ENCODE measurements around the gene COMT. TPM values are rescaled to one million over a fixed set of nuclear protein-coding genes. Genes with fewer than 3 reads are reported as not detected.

COMT gene
- total RNA-seq = 100 to 1,000 TPM in 1 of 2 donors, 10 to 100 TPM in 1; 39.7 to 113 TPM

- peaks cover 4 to 5% of the 10 kb centered on the region in 2 donors for H3K9me3 Mint-ChIP-seq
- peak within 1 kb of the TSS; percentile 95 to 99 for H3K27ac Mint-ChIP-seq
- peaks cover 19 to 35% of the 10 kb centered on the region in 2 donors for H3K36me3 Mint-ChIP-seq
- DNase-seq (ENCODE audit: low spot score in 2 of 2) (peak; percentile 74 to 77), ATAC-seq (peak; percentile 88 to 92)
These were observed at the start of gene COMT, which contains the start of gene TXNRD2 for GRCh38 chr22:19941365-19942082. TSS of gene COMT (plus strand) at chr22:19941772. CDS start at chr22:19962527, 20,755 bp downstream. TSS of gene TXNRD2 (minus strand) at chr22:19941818. CDS start at chr22:19941803, 15 bp downstream.

- H3K36me3 Mint-ChIP-seq = peaks cover 0 to 5% of the 10 kb centered on the region in 2 donors
- ATAC-seq (peak; percentile 66 to 81), DNase-seq (ENCODE audit: low spot score in 2 of 2) (peak; percentile 64 to 67)
- no peaks in the 10 kb centered on the region for H3K9me3 Mint-ChIP-seq
- peak overlapping the region; percentile 83 to 87 for H3K27ac Mint-ChIP-seq
These were observed 49.2 kb upstream of the COMT start for GRCh38 chr22:19892257-19892879.

- DNase-seq (ENCODE audit: low spot score in 2 of 2) (no peak), ATAC-seq (no peak)
- Mint-ChIP-seq H3K36me3 (peaks cover 0 to 5% of the 10 kb centered on the region in 2 donors), H3K27ac (peak overlapping the region in 1 of 2 donors; percentile 83), H3K9me3 (no peaks in the 10 kb centered on the region)
These were observed 48.6 kb upstream of the COMT start for GRCh38 chr22:19892925-19893324.

GRCh38 chr22:19893363-19893762, 48.2 kb upstream of the COMT start:
- H3K9me3 Mint-ChIP-seq = no peaks in the 10 kb centered on the region
- peak overlapping the region in 1 of 2 donors; percentile 83 for H3K27ac Mint-ChIP-seq
- no peak for DNase-seq (ENCODE audit: low spot score in 2 of 2)
- peaks cover 0 to 5% of the 10 kb centered on the region in 2 donors for H3K36me3 Mint-ChIP-seq
- ATAC-seq = no peak

GRCh38 chr22:19895160-19895849, 46.3 kb upstream of the COMT start:
- H3K36me3 Mint-ChIP-seq = peaks cover 0 to 5% of the 10 kb centered on the region in 2 donors
- no peak for DNase-seq (ENCODE audit: low spot score in 2 of 2)
- H3K27ac Mint-ChIP-seq = peak overlapping the region; percentile 50 to 67
- no peaks in the 10 kb centered on the region for H3K9me3 Mint-ChIP-seq
- no peak for ATAC-seq

- ATAC-seq (peak; percentile 23 to 35), DNase-seq (ENCODE audit: low spot score in 2 of 2) (no peak)
- peaks cover 0 to 5% of the 10 kb centered on the region in 2 donors for H3K36me3 Mint-ChIP-seq
- peak overlapping the region; percentile 50 to 67 for H3K27ac Mint-ChIP-seq
- H3K9me3 Mint-ChIP-seq = no peaks in the 10 kb centered on the region
These were observed 44.8 kb upstream of the COMT start for GRCh38 chr22:19896665-19897355.

- Mint-ChIP-seq H3K27ac (no peak overlapping the region), H3K9me3 (no peaks in the 10 kb centered on the region), H3K36me3 (no peaks in the 10 kb centered on the region)
- DNase-seq (ENCODE audit: low spot score in 2 of 2) = no peak
- ATAC-seq = no peak
These were observed 43.8 kb upstream of the COMT start for GRCh38 chr22:19897726-19898125.

GRCh38 chr22:19898145-19898544, 43.4 kb upstream of the COMT start:
- no peak for DNase-seq (ENCODE audit: low spot score in 2 of 2)
- no peaks in the 10 kb centered on the region for H3K36me3 Mint-ChIP-seq
- no peak for ATAC-seq
- no peak overlapping the region for H3K27ac Mint-ChIP-seq
- no peaks in the 10 kb centered on the region for H3K9me3 Mint-ChIP-seq

GRCh38 chr22:19898831-19899567, 42.6 kb upstream of the COMT start:
- DNase-seq (ENCODE audit: low spot score in 2 of 2) = no peak
- Mint-ChIP-seq H3K27ac (peak overlapping the region in 1 of 2 donors; percentile 56), H3K9me3 (no peaks in the 10 kb centered on the region), H3K36me3 (no peaks in the 10 kb centered on the region)
- ATAC-seq = no peak

- Mint-ChIP-seq H3K36me3 (no peaks in the 10 kb centered on the region), H3K27ac (no peak overlapping the region), H3K9me3 (no peaks in the 10 kb centered on the region)
- no peak for ATAC-seq
- DNase-seq (ENCODE audit: low spot score in 2 of 2) = no peak
These were observed 40.7 kb upstream of the COMT start for GRCh38 chr22:19900707-19901436.

GRCh38 chr22:19901577-19902244, 39.9 kb upstream of the COMT start:
- Mint-ChIP-seq H3K27ac (no peak overlapping the region), H3K36me3 (no peaks in the 10 kb centered on the region), H3K9me3 (no peaks in the 10 kb centered on the region)
- no peak for DNase-seq (ENCODE audit: low spot score in 2 of 2)
- ATAC-seq = no peak

GRCh38 chr22:19902245-19902715, 39.3 kb upstream of the COMT start:
- no peak for ATAC-seq
- DNase-seq (ENCODE audit: low spot score in 2 of 2) = no peak
- no peak overlapping the region for H3K27ac Mint-ChIP-seq

GRCh38 chr22:19903031-19903430, 38.5 kb upstream of the COMT start:
- no peaks in the 10 kb centered on the region for H3K36me3 Mint-ChIP-seq
- no peaks in the 10 kb centered on the region for H3K9me3 Mint-ChIP-seq
- no peak for ATAC-seq
- no peak for DNase-seq (ENCODE audit: low spot score in 2 of 2)
- no peak overlapping the region for H3K27ac Mint-ChIP-seq

More at GRCh38 chr22:19902245-19902715, 39.3 kb upstream of the COMT start:
- Mint-ChIP-seq H3K9me3 (no peaks in the 10 kb centered on the region), H3K36me3 (no peaks in the 10 kb centered on the region)

- Mint-ChIP-seq H3K9me3 (no peaks in the 10 kb centered on the region), H3K36me3 (no peaks in the 10 kb centered on the region), H3K27ac (no peak overlapping the region)
- ATAC-seq (no peak), DNase-seq (ENCODE audit: low spot score in 2 of 2) (no peak)
These were observed 38.1 kb upstream of the COMT start for GRCh38 chr22:19903513-19903912.
